Ascending aorta (tissue), 2 donors: ENCODE data around the gene SORCS1. TPM values are rescaled to one million over a fixed set of nuclear protein-coding genes. Genes with fewer than 3 reads are reported as not detected.

Source experiments
- DNase-seq, 2 donors: peaks; one replicate each; pipeline ENCODE4 v3.0.0-alpha.2; 2019; ENCODE audit warnings: low spot score in 2 of 2
- H3K27ac ChIP-seq, 2 donors: fragments of 200-600 bp; sonication (generic); one replicate each; pipeline ENCODE4 v1.5.1; 2016 to 2017; ENCODE audit warnings: mild to moderate bottlenecking in 1 of 2
- H3K27me3 ChIP-seq: fragments of 200-600 bp; sonication (generic); one replicate; pipeline ENCODE4 v1.5.1; 2017
- H3K36me3 ChIP-seq, 2 donors: fragments of 200-600 bp; sonication (generic); one replicate each; pipeline ENCODE4 v1.5.1; 2016
- H3K4me1 ChIP-seq, 2 donors: fragments of 200-600 bp; sonication (generic); one replicate each; pipeline ENCODE4 v1.5.1; 2016 to 2017; ENCODE audit warnings: mild to moderate bottlenecking in 1 of 2
- H3K4me3 ChIP-seq, 2 donors: fragments of 200-600 bp; sonication (generic); one replicate each; pipeline ENCODE4 v1.5.1; 2016 to 2017; ENCODE audit warnings: mild to moderate bottlenecking in 1 of 2
- H3K9me3 ChIP-seq, 2 donors: fragments of 200-600 bp; sonication (generic); one replicate each; pipeline ENCODE4 v1.5.1; 2016
- intact Hi-C: fragments of 100-400 bp; cut with DNase I; formaldehyde crosslinking; loops from one replicate; pipeline ENCODE4 v1.15.1; 2023
- total RNA-seq: library from RNA; depleted of rRNA; stranded (reverse); fragments of >200 nt; gene quantifications from one replicate; pipeline ENCODE4 v1.1.0, GENCODE V29; 2016
- TF ChIP-seq, protein P1 (sequence below), 3 experiments: fragments of 200-600 bp in 2 of 3; fragments of 450-650 bp in 1 of 3; sonication (generic) in 2 of 3; IDR thresholded peaks; one replicate each; pipeline ENCODE4 v1.5.1; 2016 to 2019; ENCODE audit warnings: antibody characterized with exemption in 3 of 3, mild to moderate bottlenecking in 1 of 3, moderate library complexity in 1 of 3

SORCS1 gene
- total RNA-seq, 1 donor from 2014 or later: not detected

DNA sequence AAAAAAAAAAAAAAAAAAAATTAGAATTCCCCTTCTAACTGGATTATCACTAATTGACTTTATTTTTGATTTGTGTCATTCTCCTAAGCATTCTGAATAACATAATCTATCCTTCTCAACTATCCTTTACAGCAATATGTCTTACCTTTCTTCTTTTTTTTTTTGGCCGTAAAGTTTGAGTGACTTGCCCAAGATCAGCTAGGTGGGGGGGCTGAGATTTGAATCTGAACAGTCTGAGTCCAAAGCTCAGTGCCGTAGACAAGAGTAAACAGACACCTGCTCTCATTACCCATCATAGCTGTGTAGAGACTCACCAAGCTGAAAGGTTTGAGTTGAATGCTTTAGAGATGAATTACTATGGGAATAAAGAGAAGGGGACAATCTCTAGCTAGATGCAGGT is 192.1 kb downstream of the SORCS1 start:
- H3K36me3 ChIP-seq: no peaks in the 10 kb centered on the region
- no peaks in the 10 kb centered on the region for H3K9me3 ChIP-seq
- no peak overlapping the region for H3K4me3 ChIP-seq
- no peak overlapping the region for H3K27ac ChIP-seq
- H3K4me1 ChIP-seq: no peaks in the 10 kb centered on the region
- intact Hi-C loops: no loop called here
- no peak for DNase-seq
- TF ChIP-seq, protein P1, sequence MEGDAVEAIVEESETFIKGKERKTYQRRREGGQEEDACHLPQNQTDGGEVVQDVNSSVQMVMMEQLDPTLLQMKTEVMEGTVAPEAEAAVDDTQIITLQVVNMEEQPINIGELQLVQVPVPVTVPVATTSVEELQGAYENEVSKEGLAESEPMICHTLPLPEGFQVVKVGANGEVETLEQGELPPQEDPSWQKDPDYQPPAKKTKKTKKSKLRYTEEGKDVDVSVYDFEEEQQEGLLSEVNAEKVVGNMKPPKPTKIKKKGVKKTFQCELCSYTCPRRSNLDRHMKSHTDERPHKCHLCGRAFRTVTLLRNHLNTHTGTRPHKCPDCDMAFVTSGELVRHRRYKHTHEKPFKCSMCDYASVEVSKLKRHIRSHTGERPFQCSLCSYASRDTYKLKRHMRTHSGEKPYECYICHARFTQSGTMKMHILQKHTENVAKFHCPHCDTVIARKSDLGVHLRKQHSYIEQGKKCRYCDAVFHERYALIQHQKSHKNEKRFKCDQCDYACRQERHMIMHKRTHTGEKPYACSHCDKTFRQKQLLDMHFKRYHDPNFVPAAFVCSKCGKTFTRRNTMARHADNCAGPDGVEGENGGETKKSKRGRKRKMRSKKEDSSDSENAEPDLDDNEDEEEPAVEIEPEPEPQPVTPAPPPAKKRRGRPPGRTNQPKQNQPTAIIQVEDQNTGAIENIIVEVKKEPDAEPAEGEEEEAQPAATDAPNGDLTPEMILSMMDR (IDR thresholded peaks at IDR 0.05): no peak
- no peaks in the 10 kb centered on the region for H3K27me3 ChIP-seq

DNA sequence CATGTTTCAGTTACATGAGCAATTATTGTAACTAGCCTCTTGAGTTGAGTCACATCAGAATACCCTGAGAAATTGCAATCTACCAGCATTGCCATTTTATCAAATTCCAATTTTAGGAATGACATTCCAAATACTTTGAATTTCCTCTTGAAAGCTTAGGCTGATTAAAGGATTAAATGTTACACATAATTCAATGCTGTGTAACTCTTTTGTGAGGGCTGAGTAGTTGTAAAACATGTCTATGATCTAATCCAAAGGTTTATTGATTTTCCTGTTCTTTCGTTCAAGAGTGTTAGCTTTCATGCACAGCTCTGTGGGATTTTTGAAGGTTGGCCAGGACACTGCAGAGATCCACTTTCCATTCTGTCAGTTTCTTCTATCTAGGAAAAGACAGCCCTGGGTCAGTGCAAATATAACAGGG is 193.1 kb downstream of the SORCS1 start:
- Histone ChIP-seq H3K27ac (no peak overlapping the region), H3K4me1 (no peaks in the 10 kb centered on the region), H3K27me3 (no peaks in the 10 kb centered on the region), H3K4me3 (no peak overlapping the region), H3K36me3 (no peaks in the 10 kb centered on the region), H3K9me3 (no peaks in the 10 kb centered on the region)
- intact Hi-C loops: no loop called here
- TF ChIP-seq, protein P1 (IDR thresholded peaks at IDR 0.05): no peak
- no peak for DNase-seq

DNA sequence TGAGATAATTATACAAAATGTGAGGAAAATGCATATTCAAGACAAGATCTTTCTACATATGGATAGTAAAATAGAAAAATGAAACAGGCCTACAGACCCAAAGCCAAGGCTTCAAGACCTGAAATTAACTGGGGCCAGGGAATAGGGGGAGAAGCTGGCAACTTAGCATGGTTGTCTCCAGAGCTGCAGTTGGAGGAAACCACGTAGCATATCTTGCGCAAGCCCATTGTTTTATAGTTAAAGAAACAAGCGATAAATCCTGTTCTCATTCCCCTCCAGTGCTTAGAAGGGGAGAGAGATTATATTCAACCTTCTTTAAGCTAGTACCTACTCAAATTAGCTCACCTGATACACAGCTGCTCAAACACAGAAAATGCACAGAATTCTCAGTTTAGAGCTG is 197.1 kb downstream of the SORCS1 start:
- Histone ChIP-seq H3K4me3 (no peak overlapping the region), H3K9me3 (no peaks in the 10 kb centered on the region), H3K4me1 (no peaks in the 10 kb centered on the region), H3K27me3 (no peaks in the 10 kb centered on the region), H3K36me3 (no peaks in the 10 kb centered on the region), H3K27ac (no peak overlapping the region)
- no peak for DNase-seq
- intact Hi-C loops: no loop called here
- TF ChIP-seq, protein P1 (IDR thresholded peaks at IDR 0.05): no peak

DNA sequence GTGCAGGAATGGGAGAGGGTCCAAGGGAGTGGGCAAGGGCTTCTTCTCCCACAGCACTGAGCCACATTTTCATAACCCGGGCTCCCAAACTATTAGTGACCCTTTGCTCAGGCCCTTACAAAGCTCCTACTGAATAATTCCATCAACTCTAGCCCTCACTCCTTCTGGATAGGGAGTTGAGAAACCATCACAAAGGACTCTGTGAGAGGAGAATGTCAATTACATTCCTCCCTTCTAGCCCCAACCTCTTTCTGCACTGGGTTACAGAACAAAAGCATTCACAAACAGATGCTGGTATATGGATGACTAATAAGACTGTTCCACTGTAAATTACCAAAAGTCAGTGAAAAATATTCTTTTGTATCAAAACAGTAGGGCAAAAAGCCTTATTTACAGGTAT is 203.7 kb downstream of the SORCS1 start:
- intact Hi-C loops: no loop called here
- TF ChIP-seq, protein P1 (IDR thresholded peaks at IDR 0.05): no peak
- no peak overlapping the region for H3K27ac ChIP-seq
- H3K9me3 ChIP-seq: no peaks in the 10 kb centered on the region
- no peaks in the 10 kb centered on the region for H3K27me3 ChIP-seq
- H3K4me3 ChIP-seq: no peak overlapping the region
- H3K36me3 ChIP-seq: no peaks in the 10 kb centered on the region
- no peaks in the 10 kb centered on the region for H3K4me1 ChIP-seq
- DNase-seq: no peak

DNA sequence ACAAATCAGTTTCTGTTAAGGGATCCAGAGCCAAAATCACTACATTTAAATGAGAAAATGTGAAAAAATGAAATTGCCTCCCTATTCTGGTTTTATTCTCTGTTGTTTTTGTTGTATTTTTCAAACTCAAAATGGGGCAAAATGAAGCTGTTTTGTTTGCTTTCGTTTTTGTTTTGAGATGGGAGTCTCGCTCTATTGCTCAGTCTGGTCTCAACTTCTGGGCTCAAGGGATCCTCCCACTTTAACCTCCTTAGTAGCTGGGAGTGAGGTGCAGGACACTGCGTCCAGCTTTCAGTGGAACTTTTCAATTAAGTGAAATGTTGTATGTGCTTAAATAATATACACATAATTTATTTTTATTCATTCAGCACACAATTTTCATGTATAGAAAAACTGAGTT is 205.0 kb downstream of the SORCS1 start:
- no peaks in the 10 kb centered on the region for H3K36me3 ChIP-seq
- H3K27me3 ChIP-seq: no peaks in the 10 kb centered on the region
- intact Hi-C loops: no loop called here
- no peak overlapping the region for H3K4me3 ChIP-seq
- no peaks in the 10 kb centered on the region for H3K9me3 ChIP-seq
- H3K4me1 ChIP-seq: no peaks in the 10 kb centered on the region
- DNase-seq: no peak
- H3K27ac ChIP-seq: no peak overlapping the region
- TF ChIP-seq, protein P1 (IDR thresholded peaks at IDR 0.05): no peak
